ENCODE measurements around the gene PTPRA. TPM values are rescaled to one million over a fixed set of nuclear protein-coding genes. Genes with fewer than 3 reads are reported as not detected.
A peak's percentile ranks its signal among the peaks of the same experiment; 100 is the strongest.

Gene PTPRA
- total and polyA plus RNA-seq, 2 of the 13 experiments (the other 11 are each of a cell fraction or from before 2014, with no cell fraction given) = 47.2 to 127 TPM

DNA sequence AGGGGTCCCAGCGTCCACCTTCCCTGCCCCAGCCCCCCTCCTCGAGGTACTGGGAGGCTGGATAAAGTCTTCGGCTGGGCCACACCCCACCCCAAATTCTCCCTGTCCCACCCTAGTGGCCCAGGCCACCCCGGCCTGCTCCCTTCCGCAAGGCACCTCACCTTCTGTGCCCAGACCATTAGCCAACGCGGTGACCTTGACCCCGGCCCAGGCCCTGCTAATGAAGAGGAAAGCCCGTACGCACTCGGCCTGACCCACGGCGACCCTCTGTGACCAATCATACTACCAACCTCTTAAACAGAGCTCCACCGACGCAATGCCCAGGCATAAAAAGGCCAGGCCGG lies 198.0 kb downstream of the PTPRA start:
- no peak overlapping the region for H3K27ac ChIP-seq (ENCODE audit: extremely low read length, insufficient read depth, low read length)
- H3K79me2 ChIP-seq (ENCODE audit: insufficient read depth, low read length) = no peaks in the 10 kb centered on the region
- H3K4me2 ChIP-seq (ENCODE audit: low read depth, low read length) = no peak overlapping the region
- no peaks in the 10 kb centered on the region for H3K36me3 ChIP-seq (replicated peaks in 1 of 2; ENCODE audit: control insufficient read depth in 1 of 2, insufficient read depth in 2 of 2, low read length in 2 of 2)
- no peaks in the 10 kb centered on the region for H4K20me1 ChIP-seq (ENCODE audit: insufficient read depth, low read length)
- in situ Hi-C loops (cut with HindIII; ENCODE audit: extremely low pct_ligation_motif_present, low pct_unique_long_range_greater_than_20kb) = no loop called here
- ChIA-PET CTCF (ENCODE audit: low intra/inter-chr PET ratio, low total read pairs) (no interaction called here), POLR2A (no interaction called here)
- H3K4me1 ChIP-seq (ENCODE audit: insufficient read depth, low read length) = peaks cover 71% of the 10 kb centered on the region
- 32% methylated on average over 16 of the region's 16 CpGs for WGBS (ENCODE audit: low lambda C conversion rate)
- H3K4me3 ChIP-seq (replicated peaks in 1 of 3; ENCODE audit: insufficient read depth in 1 of 3, low read depth in 2 of 3, low read length in 3 of 3) = peak overlapping the region in 1 of 3 experiments; percentile 32; a peak in 1 of 6 replicates
- BruUV-seq (replicated peaks) = no TSS peak
- no peak overlapping the region for H3K9ac ChIP-seq (ENCODE audit: insufficient read depth, low read depth, low read length)
- intact Hi-C loops (cut with micrococcal nuclease; ENCODE audit: unreplicated experiment) = no loop called here
- FAIRE-seq = no peak
- no peaks in the 10 kb centered on the region for H3K9me3 ChIP-seq (ENCODE audit: low read length)
- no peak for DNase-seq (ENCODE audit: low spot score)
- ATAC-seq = no peak
- peaks cover 4 to 12% of the 10 kb centered on the region in 2 experiments; a peak in 2 of 5 replicates for H3K27me3 ChIP-seq (ENCODE audit: control insufficient read depth in 1 of 2, insufficient read depth in 2 of 2, low read length in 2 of 2)
- no peak overlapping the region for H2AFZ ChIP-seq (ENCODE audit: low read length)
- TF ChIP-seq SUZ12 (IDR thresholded peaks at IDR 0.05; ENCODE audit: low read depth, low read length) (no peak), ZBTB7A (CRISPR knock-in tag; IDR thresholded peaks at IDR 0.05) (0 out of 2 replicates have a peak, but pooled peaks have one; percentile 16), MATR3 (CRISPR knock-in tag; IDR thresholded peaks at IDR 0.05) (no peak), HNRNPLL (IDR thresholded peaks at IDR 0.05; ENCODE audit: low read depth, low read length, poor library complexity, severe bottlenecking) (peak; percentile 21), CCDC6 (CRISPR knock-in tag; IDR thresholded peaks at IDR 0.05) (no peak), TP53 (CRISPR knock-in tag; conservative IDR thresholded peaks at IDR 0.05) (no peak), RARA (CRISPR knock-in tag; IDR thresholded peaks at IDR 0.05) (peak; percentile 52; the same call in 1 of the 2 replicates), ESRRA (CRISPR knock-in tag; IDR thresholded peaks at IDR 0.05; ENCODE audit: low read depth) (0 out of 2 replicates have a peak, but pooled peaks have one; percentile 55), RXRA (CRISPR knock-in tag; IDR thresholded peaks at IDR 0.05) (0 out of 2 replicates have a peak, but pooled peaks have one; percentile 49), NR2F2 (IDR thresholded peaks at IDR 0.05; ENCODE audit: borderline replicate concordance, low read depth) (peak; percentile 48; the same call in 1 of the 2 replicates), ZNF253 (CRISPR knock-in tag; IDR thresholded peaks at IDR 0.05; ENCODE audit: borderline replicate concordance) (no peak), ZNF678 (CRISPR knock-in tag; IDR thresholded peaks at IDR 0.05) (no peak), HNF4A (CRISPR knock-in tag; IDR thresholded peaks at IDR 0.05) (peak; percentile 51)
- TF ChIP-seq, protein P1, sequence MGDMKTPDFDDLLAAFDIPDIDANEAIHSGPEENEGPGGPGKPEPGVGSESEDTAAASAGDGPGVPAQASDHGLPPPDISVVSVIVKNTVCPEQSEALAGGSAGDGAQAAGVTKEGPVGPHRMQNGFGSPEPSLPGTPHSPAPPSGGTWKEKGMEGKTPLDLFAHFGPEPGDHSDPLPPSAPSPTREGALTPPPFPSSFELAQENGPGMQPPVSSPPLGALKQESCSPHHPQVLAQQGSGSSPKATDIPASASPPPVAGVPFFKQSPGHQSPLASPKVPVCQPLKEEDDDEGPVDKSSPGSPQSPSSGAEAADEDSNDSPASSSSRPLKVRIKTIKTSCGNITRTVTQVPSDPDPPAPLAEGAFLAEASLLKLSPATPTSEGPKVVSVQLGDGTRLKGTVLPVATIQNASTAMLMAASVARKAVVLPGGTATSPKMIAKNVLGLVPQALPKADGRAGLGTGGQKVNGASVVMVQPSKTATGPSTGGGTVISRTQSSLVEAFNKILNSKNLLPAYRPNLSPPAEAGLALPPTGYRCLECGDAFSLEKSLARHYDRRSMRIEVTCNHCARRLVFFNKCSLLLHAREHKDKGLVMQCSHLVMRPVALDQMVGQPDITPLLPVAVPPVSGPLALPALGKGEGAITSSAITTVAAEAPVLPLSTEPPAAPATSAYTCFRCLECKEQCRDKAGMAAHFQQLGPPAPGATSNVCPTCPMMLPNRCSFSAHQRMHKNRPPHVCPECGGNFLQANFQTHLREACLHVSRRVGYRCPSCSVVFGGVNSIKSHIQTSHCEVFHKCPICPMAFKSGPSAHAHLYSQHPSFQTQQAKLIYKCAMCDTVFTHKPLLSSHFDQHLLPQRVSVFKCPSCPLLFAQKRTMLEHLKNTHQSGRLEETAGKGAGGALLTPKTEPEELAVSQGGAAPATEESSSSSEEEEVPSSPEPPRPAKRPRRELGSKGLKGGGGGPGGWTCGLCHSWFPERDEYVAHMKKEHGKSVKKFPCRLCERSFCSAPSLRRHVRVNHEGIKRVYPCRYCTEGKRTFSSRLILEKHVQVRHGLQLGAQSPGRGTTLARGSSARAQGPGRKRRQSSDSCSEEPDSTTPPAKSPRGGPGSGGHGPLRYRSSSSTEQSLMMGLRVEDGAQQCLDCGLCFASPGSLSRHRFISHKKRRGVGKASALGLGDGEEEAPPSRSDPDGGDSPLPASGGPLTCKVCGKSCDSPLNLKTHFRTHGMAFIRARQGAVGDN (CRISPR knock-in tag; IDR thresholded peaks at IDR 0.05) = peak; percentile 42
- TF ChIP-seq, protein P2, sequence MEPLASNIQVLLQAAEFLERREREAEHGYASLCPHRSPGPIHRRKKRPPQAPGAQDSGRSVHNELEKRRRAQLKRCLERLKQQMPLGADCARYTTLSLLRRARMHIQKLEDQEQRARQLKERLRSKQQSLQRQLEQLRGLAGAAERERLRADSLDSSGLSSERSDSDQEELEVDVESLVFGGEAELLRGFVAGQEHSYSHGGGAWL (CRISPR knock-in tag; IDR thresholded peaks at IDR 0.05) = no peak
- TF ChIP-seq, protein P3, sequence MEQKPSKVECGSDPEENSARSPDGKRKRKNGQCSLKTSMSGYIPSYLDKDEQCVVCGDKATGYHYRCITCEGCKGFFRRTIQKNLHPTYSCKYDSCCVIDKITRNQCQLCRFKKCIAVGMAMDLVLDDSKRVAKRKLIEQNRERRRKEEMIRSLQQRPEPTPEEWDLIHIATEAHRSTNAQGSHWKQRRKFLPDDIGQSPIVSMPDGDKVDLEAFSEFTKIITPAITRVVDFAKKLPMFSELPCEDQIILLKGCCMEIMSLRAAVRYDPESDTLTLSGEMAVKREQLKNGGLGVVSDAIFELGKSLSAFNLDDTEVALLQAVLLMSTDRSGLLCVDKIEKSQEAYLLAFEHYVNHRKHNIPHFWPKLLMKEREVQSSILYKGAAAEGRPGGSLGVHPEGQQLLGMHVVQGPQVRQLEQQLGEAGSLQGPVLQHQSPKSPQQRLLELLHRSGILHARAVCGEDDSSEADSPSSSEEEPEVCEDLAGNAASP (CRISPR knock-in tag; IDR thresholded peaks at IDR 0.05; ENCODE audit: borderline replicate concordance) = peak; percentile 28; the same call in 1 of the 2 replicates
- TF ChIP-seq, protein P4, sequence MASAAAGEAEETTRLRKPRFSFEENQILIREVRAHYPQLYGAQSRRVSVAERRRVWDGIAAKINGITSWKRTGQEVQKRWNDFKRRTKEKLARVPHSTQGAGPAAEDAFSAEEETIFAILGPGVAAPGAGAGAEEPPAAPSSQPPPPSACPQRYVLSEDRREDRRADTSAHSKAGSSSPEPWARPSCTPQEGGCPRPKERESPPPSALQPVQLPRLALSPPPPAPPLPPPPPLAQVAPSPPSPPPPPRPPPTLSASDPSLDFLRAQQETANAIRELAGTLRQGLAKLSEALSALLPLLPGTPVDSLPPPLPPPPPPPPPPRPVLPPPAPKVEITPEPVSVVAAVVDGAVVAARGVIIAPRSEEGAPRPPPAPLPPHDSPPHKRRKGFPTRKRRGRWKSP (CRISPR knock-in tag; IDR thresholded peaks at IDR 0.05) = no peak
